ENCODE results near the gene LCE1E. TPM values are rescaled to one million over a fixed set of nuclear protein-coding genes. Genes with fewer than 3 reads are reported as not detected.

LCE1E gene
- total RNA-seq, 1 donor, result not detected

DNA sequence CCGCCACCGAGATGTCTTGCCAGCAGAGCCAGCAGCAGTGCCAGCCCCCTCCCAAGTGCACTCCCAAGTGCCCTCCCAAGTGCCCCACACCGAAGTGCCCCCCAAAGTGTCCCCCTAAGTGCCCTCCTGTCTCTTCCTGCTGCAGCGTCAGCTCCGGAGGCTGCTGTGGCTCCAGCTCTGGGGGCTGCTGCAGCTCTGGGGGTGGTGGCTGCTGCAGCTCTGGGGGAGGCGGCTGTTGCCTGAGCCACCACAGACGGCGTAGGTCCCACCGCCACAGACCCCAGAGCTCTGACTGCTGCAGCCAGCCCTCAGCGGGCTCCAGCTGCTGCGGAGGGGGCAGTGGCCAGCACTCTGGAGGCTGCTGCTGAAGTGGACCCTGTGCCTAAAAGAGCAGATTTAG, 9.7 kb upstream of the LCE1E start:
- no peak for DNase-seq (ENCODE audit: low read depth)
- H3K4me3 ChIP-seq (ENCODE audit: low read depth, low read length), result no peak overlapping the region
- TF ChIP-seq, protein P1, sequence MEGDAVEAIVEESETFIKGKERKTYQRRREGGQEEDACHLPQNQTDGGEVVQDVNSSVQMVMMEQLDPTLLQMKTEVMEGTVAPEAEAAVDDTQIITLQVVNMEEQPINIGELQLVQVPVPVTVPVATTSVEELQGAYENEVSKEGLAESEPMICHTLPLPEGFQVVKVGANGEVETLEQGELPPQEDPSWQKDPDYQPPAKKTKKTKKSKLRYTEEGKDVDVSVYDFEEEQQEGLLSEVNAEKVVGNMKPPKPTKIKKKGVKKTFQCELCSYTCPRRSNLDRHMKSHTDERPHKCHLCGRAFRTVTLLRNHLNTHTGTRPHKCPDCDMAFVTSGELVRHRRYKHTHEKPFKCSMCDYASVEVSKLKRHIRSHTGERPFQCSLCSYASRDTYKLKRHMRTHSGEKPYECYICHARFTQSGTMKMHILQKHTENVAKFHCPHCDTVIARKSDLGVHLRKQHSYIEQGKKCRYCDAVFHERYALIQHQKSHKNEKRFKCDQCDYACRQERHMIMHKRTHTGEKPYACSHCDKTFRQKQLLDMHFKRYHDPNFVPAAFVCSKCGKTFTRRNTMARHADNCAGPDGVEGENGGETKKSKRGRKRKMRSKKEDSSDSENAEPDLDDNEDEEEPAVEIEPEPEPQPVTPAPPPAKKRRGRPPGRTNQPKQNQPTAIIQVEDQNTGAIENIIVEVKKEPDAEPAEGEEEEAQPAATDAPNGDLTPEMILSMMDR (IDR thresholded peaks at IDR 0.05; ENCODE audit: insufficient read depth, low read length), result no peak

- no peak overlapping the region for H3K4me3 ChIP-seq (ENCODE audit: low read depth, low read length)
- TF ChIP-seq, protein P1 (IDR thresholded peaks at IDR 0.05; ENCODE audit: insufficient read depth, low read length), result peak; percentile 11
- DNase-seq (ENCODE audit: low read depth), result no peak
These were observed 8.4 kb upstream of the LCE1E start for GRCh38 chr1:152777510-152778137.

DNA sequence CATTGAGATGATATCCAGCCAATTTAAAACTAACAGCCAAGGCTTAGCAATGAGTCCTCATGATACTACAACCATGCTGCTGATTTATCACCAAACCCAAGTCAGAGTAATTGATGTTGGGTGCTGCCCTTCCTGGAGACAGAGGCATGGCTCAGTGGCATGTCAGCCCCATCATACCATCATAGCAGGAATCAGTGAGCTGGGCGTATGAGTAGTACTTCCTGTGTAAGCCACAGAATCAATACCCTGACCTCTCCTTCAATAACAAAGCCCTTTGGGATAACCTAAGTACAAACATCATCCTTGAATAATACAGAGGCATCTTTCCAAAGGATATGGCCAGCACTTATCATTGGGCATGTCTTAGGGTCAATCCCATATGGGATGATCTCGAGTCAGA, 3.0 kb upstream of the LCE1E start:
- DNase-seq (ENCODE audit: low read depth), result no peak
- no peak overlapping the region for H3K4me3 ChIP-seq (ENCODE audit: low read depth, low read length)

DNA sequence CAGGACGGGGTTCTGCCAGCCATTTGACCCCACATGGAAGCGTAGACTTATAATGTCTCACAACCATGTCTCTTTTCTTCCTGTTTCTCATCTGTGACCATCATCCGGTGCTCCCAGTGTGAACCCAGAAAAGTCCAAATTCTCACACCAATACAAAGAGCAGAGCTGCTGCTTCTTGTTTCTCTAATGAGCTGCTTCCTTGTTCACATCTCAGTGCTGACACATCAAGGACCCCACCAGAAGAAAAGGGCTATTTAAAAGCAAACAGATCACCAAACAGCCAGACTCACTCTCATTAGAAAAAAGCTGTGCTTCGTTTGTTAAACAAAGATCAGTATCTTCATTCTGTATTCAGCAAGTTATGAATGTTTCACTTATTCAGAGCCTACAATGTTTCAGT, 9.6 kb downstream of the LCE1E start:
- no peak for DNase-seq (ENCODE audit: low read depth)
- H3K4me3 ChIP-seq (ENCODE audit: low read depth, low read length), result no peak overlapping the region
- TF ChIP-seq, protein P1 (IDR thresholded peaks at IDR 0.05; ENCODE audit: insufficient read depth, low read length), result no peak

More for the DNA sequence above, 3.0 kb upstream of the LCE1E start:
- TF ChIP-seq, protein P1 (IDR thresholded peaks at IDR 0.05; ENCODE audit: insufficient read depth, low read length), result no peak

DNA sequence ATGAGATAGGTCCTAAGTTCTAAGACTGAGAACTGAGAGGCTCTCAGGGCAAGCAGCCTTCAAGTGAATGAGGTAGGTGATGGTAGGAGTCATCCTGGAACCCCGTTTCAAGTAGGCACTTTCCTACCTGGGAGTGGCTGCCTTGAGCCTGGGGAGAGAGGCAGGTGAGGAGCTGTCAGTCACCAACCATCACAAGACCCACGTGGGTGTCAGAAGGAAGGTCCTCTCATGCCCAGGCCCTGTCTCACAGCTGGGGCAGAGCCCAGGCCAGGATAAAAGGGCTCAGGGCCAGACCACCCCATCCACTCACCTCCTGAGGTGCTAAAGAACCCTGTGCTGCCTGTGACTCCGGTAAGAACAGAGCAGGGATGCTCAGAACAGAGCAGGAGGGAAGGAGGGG, 10.4 kb downstream of the LCE1E start, which contains the start of gene LCE1D:
Gene LCE1D (plus strand): TSS at position 301 of the 400 bp plus-strand sequence. CDS start 1,074 bp downstream, outside the sequence.
- no peak within 1 kb of the TSS for H3K4me3 ChIP-seq (ENCODE audit: low read depth, low read length)
- DNase-seq (ENCODE audit: low read depth), result no peak
- TF ChIP-seq, protein P1 (IDR thresholded peaks at IDR 0.05; ENCODE audit: insufficient read depth, low read length), result no peak

GRCh38 chr1:152801333-152801732, 15.3 kb downstream of the LCE1E start:
- H3K4me3 ChIP-seq (ENCODE audit: low read depth, low read length), result no peak overlapping the region
- DNase-seq (ENCODE audit: low read depth), result no peak
- TF ChIP-seq, protein P1 (IDR thresholded peaks at IDR 0.05; ENCODE audit: insufficient read depth, low read length), result no peak

DNA sequence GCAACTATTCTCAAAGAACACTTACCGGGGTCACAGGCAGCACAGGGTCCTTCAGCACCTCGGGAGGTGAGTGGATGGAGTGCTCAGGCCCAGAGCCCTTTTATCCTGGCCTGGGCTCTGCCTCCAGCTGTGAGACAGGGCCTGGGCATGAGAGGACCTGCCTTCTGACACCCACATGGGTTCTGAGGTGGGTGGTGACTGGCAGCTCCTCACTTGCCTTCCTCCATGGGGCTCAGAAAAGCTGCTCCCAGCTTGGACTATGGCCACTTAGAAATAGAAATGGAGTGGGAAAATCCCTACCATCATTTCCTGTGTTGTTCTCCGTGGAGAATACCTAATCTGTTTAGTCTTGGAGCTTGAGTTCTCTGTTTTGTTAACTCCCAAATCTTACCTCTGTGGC, 20.5 kb downstream of the LCE1E start, which contains the start of gene LCE1C:
Gene LCE1C (minus strand): TSS at position 76 of the 400 bp plus-strand sequence. CDS start 1,173 bp downstream, outside the sequence.
- DNase-seq (ENCODE audit: low read depth), result no peak
- H3K4me3 ChIP-seq (ENCODE audit: low read depth, low read length), result no peak within 1 kb of the TSS
- TF ChIP-seq, protein P1 (IDR thresholded peaks at IDR 0.05; ENCODE audit: insufficient read depth, low read length), result no peak
